OCI-LY1 (cell line): ENCODE results near the gene DDA1.
A peak's percentile ranks its signal among the peaks of the same experiment; 100 is the strongest.

Source experiments
- H2AFZ ChIP-seq: fragments of 200-600 bp; sonication (generic), shearing (Covaris generic); 2 replicates; pipeline ENCODE4 v1.6.0; 2014; ENCODE audit warnings: antibody characterized with exemption, mild to moderate bottlenecking, low read length
- H3F3A ChIP-seq: fragments of 200-600 bp; sonication (generic), shearing (Covaris generic); 2 replicates; pipeline ENCODE4 v1.6.0; 2014; ENCODE audit warnings: mild to moderate bottlenecking, antibody characterized with exemption, low read length, moderate library complexity; ENCODE audit not compliant: insufficient read depth
- H3K27ac ChIP-seq: fragments of 200-600 bp; sonication (generic); 2 replicates; pipeline ENCODE4 v1.5.1; 2014; ENCODE audit warnings: low read length, mixed run types, mild to moderate bottlenecking, low read depth; ENCODE audit not compliant: poor library complexity, severe bottlenecking
- H3K27me3 ChIP-seq: fragments of 200-600 bp; sonication (generic); 2 replicates; pipeline ENCODE4 v1.6.0; 2014; ENCODE audit warnings: antibody characterized with exemption, mild to moderate bottlenecking, low read length, moderate library complexity; ENCODE audit not compliant: insufficient read depth
- H3K36me3 ChIP-seq: fragments of 200-600 bp; sonication (generic); 2 replicates; pipeline ENCODE4 v1.6.1; 2014; ENCODE audit warnings: mild to moderate bottlenecking, antibody characterized with exemption, low read length, moderate library complexity, mixed read lengths; ENCODE audit not compliant: insufficient read depth
- H3K4me1 ChIP-seq: fragments of 200-600 bp; sonication (generic); 2 replicates; pipeline ENCODE4 v1.5.1; 2014; ENCODE audit warnings: mild to moderate bottlenecking, low read length, moderate library complexity; ENCODE audit not compliant: insufficient read depth, severe bottlenecking
- H3K4me2 ChIP-seq: fragments of 200-600 bp; sonication (generic), shearing (Covaris generic); 2 replicates; pipeline ENCODE4 v1.6.1; 2014; ENCODE audit warnings: low read length
- H3K4me3 ChIP-seq: fragments of 200-600 bp; sonication (generic); 2 replicates; pipeline ENCODE4 v1.5.1; 2014; ENCODE audit warnings: low read length, low read depth, mild to moderate bottlenecking, mixed read lengths; ENCODE audit not compliant: poor library complexity, severe bottlenecking
- H3K79me2 ChIP-seq: fragments of 200-600 bp; shearing (Covaris generic); 2 replicates; pipeline ENCODE4 v1.6.1; 2016; ENCODE audit warnings: mixed run types, low read length, mixed read lengths; ENCODE audit not compliant: insufficient read depth
- H3K9ac ChIP-seq: fragments of 200-600 bp; sonication (generic), shearing (Covaris generic); 2 replicates; pipeline ENCODE4 v1.6.1; 2014; ENCODE audit warnings: mild to moderate bottlenecking, low read length, mixed read lengths
- H3K9me2 ChIP-seq: fragments of 200-600 bp; sonication (generic), shearing (Covaris generic); 2 replicates; pipeline ENCODE4 v1.6.1; 2014; ENCODE audit warnings: low read depth, mild to moderate bottlenecking, low read length, mixed read lengths
- H3K9me3 ChIP-seq: fragments of 200-600 bp; shearing (Covaris generic); 2 replicates; pipeline ENCODE4 v1.6.1; 2014; ENCODE audit warnings: low read length, mixed read lengths
- H4K20me1 ChIP-seq: fragments of 200-600 bp; sonication (generic), shearing (Covaris generic); 2 replicates; pipeline ENCODE4 v1.6.0; 2016; ENCODE audit warnings: mild to moderate bottlenecking, low read length; ENCODE audit not compliant: insufficient read depth
- CTCF ChIP-seq: fragments of 200-600 bp; sonication (generic), shearing (Covaris generic); IDR thresholded peaks from 2 replicates; pipeline ENCODE4 v1.5.1; 2017; ENCODE audit warnings: mild to moderate bottlenecking, antibody characterized with exemption, low read length, moderate library complexity, mixed read lengths
- EZH2 ChIP-seq: fragments of 200-600 bp; sonication (generic), shearing (Covaris generic); IDR thresholded peaks from 2 replicates; pipeline ENCODE4 v1.8.0; 2017; ENCODE audit warnings: borderline replicate concordance, mixed run types, mild to moderate bottlenecking, antibody characterized with exemption, low read length, moderate library complexity, mixed read lengths

Gene DDA1

GRCh38 chr19:17328517-17329365, 19.4 kb downstream of the DDA1 start:
- Histone ChIP-seq H3K4me1 (peaks cover 7% of the 10 kb centered on the region), H3K27ac (no peak overlapping the region), H3K4me2 (peak overlapping the region; percentile 52), H3K36me3 (peaks cover 5% of the 10 kb centered on the region; the same call in 1 of the 2 replicates), H2AFZ (no peak overlapping the region), H3F3A (no peaks in the 10 kb centered on the region), H3K79me2 (no peaks in the 10 kb centered on the region), H3K9ac (no peak overlapping the region), H3K9me2 (no peaks in the 10 kb centered on the region), H4K20me1 (no peaks in the 10 kb centered on the region), H3K4me3 (no peak overlapping the region), H3K9me3 (no peaks in the 10 kb centered on the region), H3K27me3 (no peaks in the 10 kb centered on the region; the same call in 1 of the 2 replicates)
- TF ChIP-seq CTCF (no peak), EZH2 (no peak)

DNA sequence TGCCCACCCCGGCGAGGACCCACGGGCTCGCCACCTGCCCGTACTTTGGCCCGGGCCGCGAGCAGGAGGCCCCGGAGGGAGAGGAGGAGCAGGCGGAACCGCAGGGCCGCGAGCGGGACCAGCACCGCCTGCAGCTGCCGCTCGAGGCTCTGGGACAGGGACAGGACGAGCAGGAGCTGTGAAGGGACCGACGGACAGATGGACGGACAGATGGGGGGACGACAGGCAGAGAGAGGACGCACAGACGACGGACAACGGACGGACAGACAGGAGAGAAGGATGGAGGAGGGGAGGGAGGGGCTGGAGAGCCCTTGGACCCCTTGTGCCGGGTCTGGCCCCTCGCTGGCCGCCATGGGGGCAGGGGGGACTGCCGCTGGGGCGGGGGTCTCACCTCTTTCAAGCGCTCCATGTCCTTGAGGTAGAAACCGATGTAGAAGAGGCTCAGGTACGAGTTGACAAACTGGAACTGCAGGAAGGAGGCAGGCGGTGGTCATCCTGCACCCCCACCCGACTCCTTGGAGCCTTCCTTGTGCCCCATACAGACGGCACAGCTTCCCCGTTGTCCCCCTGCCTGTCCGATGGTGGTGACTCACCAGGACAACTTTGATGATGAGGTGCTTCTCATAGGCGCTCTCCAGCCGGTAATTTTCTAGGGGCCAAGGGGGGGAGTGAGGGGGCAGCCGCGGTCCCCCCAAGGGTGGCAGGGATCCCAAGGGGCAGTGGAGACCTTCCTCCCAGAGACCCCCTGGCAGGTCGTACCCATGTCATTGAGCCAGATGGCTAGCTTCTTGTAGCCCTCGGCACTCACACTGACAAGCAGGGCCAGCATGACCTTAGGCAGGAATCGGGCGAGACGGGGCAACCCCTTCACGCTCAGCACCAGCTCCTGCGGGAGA, 20.3 kb downstream of the DDA1 start:
- no peak overlapping the region for H3K9ac ChIP-seq
- no peak for TF ChIP-seq CTCF
- TF ChIP-seq EZH2: no peak
- H3K4me1 ChIP-seq: peaks cover 13% of the 10 kb centered on the region
- H3K9me3 ChIP-seq: no peaks in the 10 kb centered on the region
- H3K79me2 ChIP-seq: no peaks in the 10 kb centered on the region
- no peaks in the 10 kb centered on the region for H3K9me2 ChIP-seq
- H3K4me2 ChIP-seq: no peak overlapping the region
- no peaks in the 10 kb centered on the region; the same call in 1 of the 2 replicates for H3K27me3 ChIP-seq
- H3K4me3 ChIP-seq: no peak overlapping the region
- H3F3A ChIP-seq: no peaks in the 10 kb centered on the region
- H2AFZ ChIP-seq: no peak overlapping the region
- H3K27ac ChIP-seq: no peak overlapping the region
- H3K36me3 ChIP-seq: peaks cover 5% of the 10 kb centered on the region; the same call in 1 of the 2 replicates
- no peaks in the 10 kb centered on the region for H4K20me1 ChIP-seq

- H3K27me3 ChIP-seq: no peaks in the 10 kb centered on the region; the same call in 1 of the 2 replicates
- no peaks in the 10 kb centered on the region for H3K9me3 ChIP-seq
- H3K4me2 ChIP-seq: no peak overlapping the region
- no peaks in the 10 kb centered on the region for H3K9me2 ChIP-seq
- no peak overlapping the region for H2AFZ ChIP-seq
- no peaks in the 10 kb centered on the region for H4K20me1 ChIP-seq
- H3K27ac ChIP-seq: no peak overlapping the region
- TF ChIP-seq EZH2: no peak
- no peak for TF ChIP-seq CTCF
- H3K36me3 ChIP-seq: peaks cover 5% of the 10 kb centered on the region; the same call in 1 of the 2 replicates
- no peaks in the 10 kb centered on the region for H3K79me2 ChIP-seq
- no peaks in the 10 kb centered on the region for H3F3A ChIP-seq
- H3K4me1 ChIP-seq: peaks cover 19% of the 10 kb centered on the region
- H3K9ac ChIP-seq: no peak overlapping the region
- no peak overlapping the region for H3K4me3 ChIP-seq
Measured at GRCh38 chr19:17330262-17331044, 21.1 kb downstream of the DDA1 start.
